K562 (cell line): Measurements from ENCODE around the gene EMP2. TPM values are rescaled to one million over a fixed set of nuclear protein-coding genes. Genes with fewer than 3 reads are reported as not detected.
A peak's percentile ranks its signal among the peaks of the same experiment; 100 is the strongest.
"Not testable (repeated sequence)": the region's sequence is repeated elsewhere in the genome, so short reads cannot be mapped to it uniquely, and the experiment has no call there.

Source experiments
- ATAC-seq: fragments of 200-7000 bp; cut with Tn5 transposase; 3 replicates; pipeline ENCODE4 v1.9.1; 2020; ENCODE audit warnings: moderate library complexity
- BruUV-seq: library from RNA; stranded (reverse); fragments of 400-500 nt; replicated peaks from 2 replicates; lab custom pipeline; 2021; lab: Mats Ljungman, UMichigan
- CTCF ChIA-PET: fragments of 300-600 bp; formaldehyde crosslinking; extraction: SDS; loops from one replicate; lab custom pipeline; 2021; ENCODE audit warnings: low intra/inter-chr PET ratio; lab: Yijun Ruan, JAX
- POLR2A ChIA-PET: fragments of 300-600, 350-650 bp; sonication (Branson Sonifier 250); formaldehyde crosslinking; extraction: SDS; loops from one replicate; lab custom pipeline; 2021; ENCODE audit warnings: antibody characterized with exemption, inconsistent platforms; lab: Yijun Ruan, JAX
- DNase-seq, 4 experiments: peaks; one replicate each; pipeline versions ENCODE4 v3.0.0 to v3.0.0-alpha.2; 2011 to 2018; ENCODE audit warnings: low spot score in 3 of 4, mixed read lengths in 3 of 4; ENCODE audit errors: extremely low read depth in 1 of 4
- FAIRE-seq: peaks from 2 replicates; lab custom pipeline; 2011; peaks lifted over from hg19 to GRCh38; lab: Jason Lieb, UNC
- H2AFZ ChIP-seq: 2 replicates; pipeline ENCODE4 v1.6.0; 2011; ENCODE audit warnings: low read depth, low read length, control low read depth, inconsistent platforms
- H3K27ac ChIP-seq: fragments of 200-600 bp; 3 replicates; pipeline ENCODE4 v1.8.0; 2011; ENCODE audit warnings: low read depth, mild to moderate bottlenecking, control low read depth, inconsistent platforms, low read length, moderate library complexity, mixed read lengths; ENCODE audit errors: extremely low read depth
- H3K27me3 ChIP-seq, 2 experiments: fragments of 300-600 bp in 1 of 2; 2 replicates in 1 of 2; 3 replicates in 1 of 2; pipeline versions ENCODE4 v1.6.0 to v1.8.0; 2011; ENCODE audit warnings: inconsistent platforms in 2 of 2, low read length in 2 of 2, mild to moderate bottlenecking in 1 of 2, mixed read lengths in 1 of 2, moderate library complexity in 1 of 2; ENCODE audit not compliant: control insufficient read depth in 2 of 2, insufficient read depth in 2 of 2
- H3K36me3 ChIP-seq: fragments of 300-600 bp; 3 replicates; pipeline ENCODE4 v1.8.0; 2011; ENCODE audit warnings: mild to moderate bottlenecking, low read length, inconsistent platforms; ENCODE audit not compliant: control insufficient read depth, insufficient read depth
- H3K4me1 ChIP-seq, 2 experiments: fragments of 200-600 bp in 1 of 2; replicated peaks in 1 of 2; 2 replicates in 1 of 2; 3 replicates in 1 of 2; pipeline versions ENCODE4 v1.5.1 to v1.8.0; 2011; ENCODE audit warnings: inconsistent platforms in 2 of 2, low read length in 2 of 2, mild to moderate bottlenecking in 1 of 2, mixed read lengths in 1 of 2, moderate library complexity in 1 of 2; ENCODE audit not compliant: control insufficient read depth in 2 of 2, insufficient read depth in 2 of 2
- H3K4me2 ChIP-seq: 2 replicates; pipeline ENCODE4 v1.6.1; 2011; ENCODE audit warnings: low read length, control low read depth, inconsistent platforms, mixed read lengths; ENCODE audit not compliant: insufficient read depth
- H3K4me3 ChIP-seq: fragments of 200-600 bp; sonication (generic), shearing (Covaris generic); 2 replicates; pipeline ENCODE4 v1.5.1; 2016; ENCODE audit warnings: control low read depth, inconsistent platforms
- H3K79me2 ChIP-seq: fragments of 200-600 bp; 3 replicates; pipeline ENCODE4 v1.8.0; 2011; ENCODE audit warnings: low read length, inconsistent platforms; ENCODE audit not compliant: control insufficient read depth, insufficient read depth
- H3K9ac ChIP-seq, 2 experiments: 2 replicates each; pipeline versions ENCODE4 v1.6.0 to v1.6.1; 2011; ENCODE audit warnings: low read depth in 2 of 2, low read length in 2 of 2, control low read depth in 1 of 2, inconsistent platforms in 1 of 2, mild to moderate bottlenecking in 1 of 2, mixed read lengths in 1 of 2; ENCODE audit not compliant: insufficient read depth in 1 of 2
- H3K9me1 ChIP-seq: one replicate; pipeline ENCODE4 v1.6.0; 2011; ENCODE audit warnings: inconsistent platforms, mild to moderate bottlenecking, low read length, moderate library complexity; ENCODE audit not compliant: control insufficient read depth, insufficient read depth
- H3K9me3 ChIP-seq: replicated peaks from 2 replicates; pipeline ENCODE4 v1.5.1; 2011; ENCODE audit warnings: low read depth, low read length, inconsistent platforms; ENCODE audit not compliant: control insufficient read depth, insufficient read depth
- H4K20me1 ChIP-seq: replicated peaks from 2 replicates; pipeline ENCODE4 v1.6.1; 2011; ENCODE audit warnings: low read length, inconsistent platforms, mixed read lengths; ENCODE audit not compliant: control insufficient read depth, insufficient read depth
- BCOR ChIP-seq: fragments of 450-650 bp; IDR thresholded peaks from 2 replicates; pipeline ENCODE4 v1.6.1; 2016
- CEBPZ ChIP-seq: fragments of 150-350 bp; IDR thresholded peaks from 2 replicates; pipeline ENCODE4 v1.6.1; 2014; ENCODE audit warnings: low read depth, mild to moderate bottlenecking, low read length, borderline replicate concordance
- MTA3 ChIP-seq: fragments of 450-650 bp; formaldehyde crosslinking; IDR thresholded peaks from 2 replicates; pipeline ENCODE4 v1.6.1; 2017; ENCODE audit warnings: mild to moderate bottlenecking, borderline replicate concordance
- NFYB ChIP-seq: IDR thresholded peaks from 2 replicates; pipeline ENCODE4 v1.6.1; 2011; ENCODE audit warnings: mild to moderate bottlenecking, moderate library complexity; ENCODE audit not compliant: insufficient read length; ENCODE audit errors: extremely low read depth
- SRF ChIP-seq, 2 experiments: fragments of 250-450, 450-650 bp in 1 of 2; sonication (Bioruptor Pico) in 1 of 2; sonication (generic) in 1 of 2; formaldehyde crosslinking; IDR thresholded peaks; 2 replicates each; pipeline versions ENCODE4 v1.5.0 to v1.5.1; 2020 to 2022; ENCODE audit warnings: mild to moderate bottlenecking in 1 of 2, missing genetic modification reagents in 1 of 2
- ZFP36 ChIP-seq: fragments of 150-350 bp; IDR thresholded peaks from 2 replicates; pipeline ENCODE4 v1.6.1; 2018; ENCODE audit warnings: low read length, low read depth; ENCODE audit not compliant: partially characterized antibody
- ZKSCAN3 ChIP-seq: fragments of 250-450 bp; sonication (Bioruptor Pico); IDR thresholded peaks from 2 replicates; pipeline ENCODE4 v1.4.0; 2020
- ZNF197 ChIP-seq: fragments of 200-800 bp; sonication (Bioruptor generic); IDR thresholded peaks from 2 replicates; pipeline ENCODE4 v1.6.1; 2016; ENCODE audit warnings: low read depth, missing genetic modification characterization, missing compliant biosample characterization
- ZNF274 ChIP-seq: IDR thresholded peaks from 2 replicates; pipeline ENCODE4 v1.6.1; 2011; ENCODE audit warnings: low read depth, mild to moderate bottlenecking, low read length, moderate library complexity, borderline replicate concordance
- WGBS: fragments of 100-300 bp; shearing (Covaris generic); methylation state at CpG from one replicate; pipeline ENCODE4 v1.1.6; 2016; ENCODE audit warnings: low coverage, mixed read lengths; ENCODE audit not compliant: insufficient coverage; ENCODE audit errors: missing lambda C conversion rate; 5-methylcytosine and 5-hydroxymethylcytosine counted together
- in situ Hi-C: fragments of 300-500 bp; cut with MboI; formaldehyde crosslinking; loops from 4 replicates; pipeline ENCODE4 v1.15.0; 2018; ENCODE audit warnings: inconsistent platforms, mixed read lengths
- intact Hi-C: fragments of 100-400 bp; cut with micrococcal nuclease; formaldehyde crosslinking; loops from 2 replicates; pipeline ENCODE4 v1.14.2; 2022
- polyA plus RNA-seq, 8 experiments: library from polyadenylated mRNA; depleted of rRNA in 4 of 8; stranded (reverse) in 5 of 8; unstranded in 3 of 8; fragments of >200 nt; fragmentation: Nextera tagmentation in 2 of 8; fragmentation: Illumina TruSeq in 1 of 8; extraction: Ambion mirVana in 2 of 8; extraction: Trizol in 1 of 8; gene quantifications; 2 replicates each; pipeline versions ENCODE4 v1.2.1 to v1.2.3, GENCODE V29; 2011 to 2014; ENCODE audit warnings: inconsistent platforms in 1 of 8, missing spikeins in 1 of 8
- total RNA-seq, 7 experiments: library from RNA; depleted of rRNA in 6 of 7; stranded (reverse); fragments of >200 nt in 6 of 7; fragmentation: Illumina TruSeq in 2 of 7; extraction: Trizol in 2 of 7; gene quantifications; 2 replicates each; pipeline versions ENCODE4 v1.2.1 to v1.2.3, GENCODE V29; 2011 to 2021; ENCODE audit warnings: low replicate concordance in 1 of 7

The EMP2 gene
- total and polyA plus RNA-seq, 9 of the 15 experiments (the other 6 are each of a cell fraction or from before 2014, with no cell fraction given) = 0.73 to 6.2 (median 3.1) TPM

DNA sequence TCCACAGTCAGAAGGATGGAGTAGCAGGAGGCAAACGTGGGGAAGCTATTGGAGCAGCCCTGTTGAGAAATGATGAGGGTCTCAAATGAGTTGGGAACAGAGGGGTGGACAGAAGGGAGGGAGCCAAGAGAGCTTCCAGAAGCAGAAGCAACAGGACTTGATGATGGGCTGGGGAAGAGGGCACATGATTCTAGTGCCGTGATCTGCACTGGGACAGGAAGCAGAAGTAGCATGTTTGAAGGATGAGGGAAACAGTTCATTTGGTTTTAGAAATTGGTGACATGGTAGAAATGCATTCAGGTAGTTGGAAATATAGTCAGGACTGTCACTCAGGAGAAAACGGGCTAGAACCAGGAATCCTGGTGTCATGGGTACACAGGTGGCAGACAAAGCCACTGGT is 19.4 kb downstream of the EMP2 start (continued):
- TF ChIP-seq CEBPZ = no peak
- no peak for TF ChIP-seq MTA3
- no peak for TF ChIP-seq ZKSCAN3 (CRISPR knock-in tag)
- TF ChIP-seq SRF (CRISPR knock-in tag; IDR thresholded peaks at IDR 0.05) = no peak
- no peak for TF ChIP-seq ZNF197
- TF ChIP-seq ZNF274 = no peak
- TF ChIP-seq NFYB = no peak

GRCh38 chr16:10559792-10560191 is 20.6 kb downstream of the EMP2 start:
- H3K4me2 ChIP-seq, FAIRE-seq, H3K9ac ChIP-seq, H2AFZ ChIP-seq, H4K20me1 ChIP-seq, CTCF ChIA-PET, DNase-seq, H3K27ac ChIP-seq, H3K36me3 ChIP-seq, H3K9me3 ChIP-seq, H3K79me2 ChIP-seq, ATAC-seq, H3K4me3 ChIP-seq, H3K9me1 ChIP-seq, BruUV-seq, H3K4me1 ChIP-seq, intact Hi-C loops, in situ Hi-C loops: not testable (repeated sequence)
- WGBS = 5% methylated on average over 4 of the region's 4 CpGs
- POLR2A ChIA-PET = interaction anchor here (1.3 kb wide), 1 partner anchor 25 kb away, joined by 6 read pairs; no protein-coding TSS in a partner anchor
- TF ChIP-seq BCOR (peak; percentile 50; the same call in 1 of the 2 replicates), ZFP36 (peak; percentile 36)
- H3K27me3 ChIP-seq = peaks cover 2 to 30% of the 10 kb centered on the region in 2 experiments
